OCI-LY7 (cell line): ENCODE data around the gene TRIB2.

Experiments used
- EZH2phosphoT487 ChIP-seq: fragments of 200-600 bp; sonication (generic); IDR thresholded peaks from 2 replicates; pipeline ENCODE4 v1.6.1; 2018; ENCODE audit warnings: low read depth, borderline replicate concordance, mild to moderate bottlenecking, mixed run types, antibody characterized with exemption, low read length, moderate library complexity, mixed read lengths
- TF ChIP-seq, protein P1 (sequence below): fragments of 200-600 bp; sonication (generic); conservative IDR thresholded peaks from 2 replicates; pipeline ENCODE4 v1.5.1; 2014; ENCODE audit warnings: mild to moderate bottlenecking, antibody characterized with exemption, low read length, moderate library complexity, mixed read lengths

DNA sequence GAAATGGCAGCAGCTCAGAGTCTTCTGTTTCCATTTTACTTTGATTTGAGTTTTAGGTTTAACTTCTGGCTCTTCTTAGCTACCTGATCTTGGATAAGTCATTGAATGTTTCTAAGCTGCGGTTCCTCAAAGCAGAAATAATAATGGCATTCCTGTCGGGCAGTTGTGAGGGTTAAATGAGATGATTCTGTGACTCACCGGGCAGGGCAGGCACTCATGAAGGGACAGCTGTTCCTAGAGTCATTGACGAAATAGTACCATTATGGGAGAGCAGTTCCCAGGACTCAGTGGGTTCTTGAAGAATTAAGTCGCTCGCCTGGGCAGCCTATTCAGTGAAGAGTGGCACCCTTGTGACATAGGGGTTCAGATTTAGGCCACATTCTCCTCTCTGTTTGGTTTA, 10.3 kb downstream of the TRIB2 start:
- TF ChIP-seq, protein P1, sequence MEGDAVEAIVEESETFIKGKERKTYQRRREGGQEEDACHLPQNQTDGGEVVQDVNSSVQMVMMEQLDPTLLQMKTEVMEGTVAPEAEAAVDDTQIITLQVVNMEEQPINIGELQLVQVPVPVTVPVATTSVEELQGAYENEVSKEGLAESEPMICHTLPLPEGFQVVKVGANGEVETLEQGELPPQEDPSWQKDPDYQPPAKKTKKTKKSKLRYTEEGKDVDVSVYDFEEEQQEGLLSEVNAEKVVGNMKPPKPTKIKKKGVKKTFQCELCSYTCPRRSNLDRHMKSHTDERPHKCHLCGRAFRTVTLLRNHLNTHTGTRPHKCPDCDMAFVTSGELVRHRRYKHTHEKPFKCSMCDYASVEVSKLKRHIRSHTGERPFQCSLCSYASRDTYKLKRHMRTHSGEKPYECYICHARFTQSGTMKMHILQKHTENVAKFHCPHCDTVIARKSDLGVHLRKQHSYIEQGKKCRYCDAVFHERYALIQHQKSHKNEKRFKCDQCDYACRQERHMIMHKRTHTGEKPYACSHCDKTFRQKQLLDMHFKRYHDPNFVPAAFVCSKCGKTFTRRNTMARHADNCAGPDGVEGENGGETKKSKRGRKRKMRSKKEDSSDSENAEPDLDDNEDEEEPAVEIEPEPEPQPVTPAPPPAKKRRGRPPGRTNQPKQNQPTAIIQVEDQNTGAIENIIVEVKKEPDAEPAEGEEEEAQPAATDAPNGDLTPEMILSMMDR: no peak
- no peak for TF ChIP-seq EZH2phosphoT487
